Measurements from ENCODE around the gene ERBIN. TPM values are rescaled to one million over a fixed set of nuclear protein-coding genes. Genes with fewer than 3 reads are reported as not detected.
A peak's percentile ranks its signal among the peaks of the same experiment; 100 is the strongest.

ERBIN gene
- total RNA-seq, 1 donor from 2014 or later = 78.1 TPM

DNA sequence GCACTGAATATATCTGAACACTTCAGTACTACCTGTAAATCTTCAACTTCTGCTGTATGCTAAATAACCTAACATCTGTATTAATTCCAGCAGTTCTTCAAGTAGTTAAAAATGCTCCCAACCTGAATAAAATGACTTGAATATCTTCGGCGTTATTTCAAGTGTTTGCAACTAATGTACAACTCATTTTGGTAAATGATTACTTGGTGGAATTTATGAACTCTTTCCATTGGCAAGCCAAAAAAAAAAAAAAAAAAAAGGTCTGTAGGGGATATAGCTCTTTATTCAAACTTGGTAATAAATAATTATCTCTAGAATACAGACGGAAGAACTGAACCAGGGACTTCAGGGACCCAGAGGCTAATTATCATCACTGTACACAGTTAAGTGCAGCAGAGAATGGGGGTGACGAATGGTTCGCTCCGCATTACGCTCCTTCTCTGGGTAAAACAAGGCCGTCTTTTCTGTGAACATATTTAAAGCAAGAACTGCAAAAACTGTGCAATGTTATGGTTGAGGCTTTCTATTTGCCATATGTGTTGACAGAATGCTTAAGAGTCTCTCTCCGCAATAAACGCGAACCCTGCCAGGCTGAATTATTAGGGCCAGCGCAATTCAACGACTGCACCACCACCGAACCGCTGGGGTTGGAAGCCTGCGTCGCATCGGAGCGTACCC is 1.9 kb upstream of the ERBIN start:
- no peaks in the 10 kb centered on the region for H3K9me3 Mint-ChIP-seq (ENCODE audit: unreplicated experiment)

DNA sequence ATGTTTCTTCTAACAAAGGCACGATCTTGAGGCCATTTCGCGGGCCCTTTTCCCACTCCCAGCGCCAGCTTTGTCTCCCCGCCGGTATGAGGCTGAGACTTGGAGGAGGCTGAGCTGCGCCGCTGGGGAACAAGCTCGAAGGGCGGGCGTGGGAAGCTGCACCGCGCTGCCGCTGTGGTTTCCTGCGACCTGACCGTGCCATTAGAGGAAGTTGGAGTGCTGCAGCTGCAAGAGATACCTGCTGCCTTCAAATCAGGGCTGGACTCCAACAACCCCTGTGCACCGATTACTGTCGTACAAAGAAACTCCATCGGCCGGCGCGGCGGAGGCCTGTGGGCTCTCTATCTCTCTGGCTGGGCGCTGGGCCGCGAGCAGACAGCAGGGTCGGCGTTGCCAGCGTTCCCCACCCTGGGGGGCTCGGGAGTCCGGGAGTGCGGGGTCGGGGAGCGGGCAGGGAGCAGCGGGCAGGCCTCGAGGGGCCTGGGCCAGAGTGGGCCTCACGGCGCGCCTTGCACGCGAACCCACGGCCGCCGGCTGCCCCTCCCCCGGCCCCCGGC is 1.3 kb upstream of the ERBIN start:
- TF ChIP-seq, protein P1, sequence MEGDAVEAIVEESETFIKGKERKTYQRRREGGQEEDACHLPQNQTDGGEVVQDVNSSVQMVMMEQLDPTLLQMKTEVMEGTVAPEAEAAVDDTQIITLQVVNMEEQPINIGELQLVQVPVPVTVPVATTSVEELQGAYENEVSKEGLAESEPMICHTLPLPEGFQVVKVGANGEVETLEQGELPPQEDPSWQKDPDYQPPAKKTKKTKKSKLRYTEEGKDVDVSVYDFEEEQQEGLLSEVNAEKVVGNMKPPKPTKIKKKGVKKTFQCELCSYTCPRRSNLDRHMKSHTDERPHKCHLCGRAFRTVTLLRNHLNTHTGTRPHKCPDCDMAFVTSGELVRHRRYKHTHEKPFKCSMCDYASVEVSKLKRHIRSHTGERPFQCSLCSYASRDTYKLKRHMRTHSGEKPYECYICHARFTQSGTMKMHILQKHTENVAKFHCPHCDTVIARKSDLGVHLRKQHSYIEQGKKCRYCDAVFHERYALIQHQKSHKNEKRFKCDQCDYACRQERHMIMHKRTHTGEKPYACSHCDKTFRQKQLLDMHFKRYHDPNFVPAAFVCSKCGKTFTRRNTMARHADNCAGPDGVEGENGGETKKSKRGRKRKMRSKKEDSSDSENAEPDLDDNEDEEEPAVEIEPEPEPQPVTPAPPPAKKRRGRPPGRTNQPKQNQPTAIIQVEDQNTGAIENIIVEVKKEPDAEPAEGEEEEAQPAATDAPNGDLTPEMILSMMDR (IDR thresholded peaks at IDR 0.05) = no peak
- Mint-ChIP-seq H3K36me3 (ENCODE audit: unreplicated experiment) (peaks cover 4% of the 10 kb centered on the region), H3K4me3 (ENCODE audit: unreplicated experiment) (peak overlapping the region; percentile 80), H3K4me1 (ENCODE audit: unreplicated experiment) (peaks cover 30% of the 10 kb centered on the region), H3K9me3 (ENCODE audit: unreplicated experiment) (no peaks in the 10 kb centered on the region), H3K27ac (ENCODE audit: unreplicated experiment) (peak overlapping the region; percentile 97), H3K27me3 (ENCODE audit: unreplicated experiment) (no peaks in the 10 kb centered on the region)
- no peak for DNase-seq (ENCODE audit: extremely low spot score, unreplicated experiment)

More for the DNA sequence above, 1.9 kb upstream of the ERBIN start:
- TF ChIP-seq, protein P1 (IDR thresholded peaks at IDR 0.05) = no peak
- DNase-seq (ENCODE audit: extremely low spot score, unreplicated experiment) = no peak
- no peaks in the 10 kb centered on the region for H3K27me3 Mint-ChIP-seq (ENCODE audit: unreplicated experiment)
- peaks cover 27% of the 10 kb centered on the region for H3K4me1 Mint-ChIP-seq (ENCODE audit: unreplicated experiment)
- H3K36me3 Mint-ChIP-seq (ENCODE audit: unreplicated experiment) = no peaks in the 10 kb centered on the region
- peak overlapping the region; percentile 97 for H3K27ac Mint-ChIP-seq (ENCODE audit: unreplicated experiment)
- peak overlapping the region; percentile 80 for H3K4me3 Mint-ChIP-seq (ENCODE audit: unreplicated experiment)

DNA sequence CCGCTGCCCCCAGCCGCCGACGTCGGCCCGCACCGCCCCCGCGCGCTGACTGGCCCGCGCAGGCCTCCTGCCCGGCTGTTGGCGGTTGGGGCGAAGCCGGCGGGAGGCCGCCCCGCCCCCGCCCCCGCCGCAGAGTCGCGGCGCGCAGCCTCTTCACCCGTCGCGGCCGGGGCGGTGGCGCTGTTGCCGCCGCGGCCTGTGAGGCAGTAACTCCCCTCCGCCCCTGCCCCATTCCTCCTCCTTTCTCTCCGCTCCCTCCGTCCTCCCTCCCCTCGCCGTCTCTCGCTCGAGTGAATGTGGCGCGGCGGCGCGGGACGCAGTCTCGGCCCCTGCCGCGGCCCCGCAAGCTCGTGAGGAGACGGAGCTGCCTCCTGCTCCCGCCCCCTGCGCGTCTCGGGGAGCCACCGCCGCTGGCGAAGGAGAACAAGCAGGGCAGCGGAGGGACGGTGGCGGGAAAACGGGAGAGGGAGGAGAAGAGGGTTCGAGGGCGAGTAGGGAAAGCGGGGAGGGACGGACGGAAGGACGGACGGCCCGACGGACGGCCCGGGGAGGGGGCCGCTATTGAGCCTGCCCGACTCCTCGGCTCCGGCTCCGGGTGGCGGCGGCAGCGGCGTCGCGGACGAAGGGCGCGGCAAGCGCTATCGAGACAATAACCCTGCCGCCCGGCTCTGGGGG is 637 bp upstream of the ERBIN start:
- no peaks in the 10 kb centered on the region for H3K27me3 Mint-ChIP-seq (ENCODE audit: unreplicated experiment)
- peaks cover 4% of the 10 kb centered on the region for H3K36me3 Mint-ChIP-seq (ENCODE audit: unreplicated experiment)
- TF ChIP-seq, protein P1 (IDR thresholded peaks at IDR 0.05) = peak; percentile 51
- peaks cover 36% of the 10 kb centered on the region for H3K4me1 Mint-ChIP-seq (ENCODE audit: unreplicated experiment)
- peak overlapping the region; percentile 97 for H3K27ac Mint-ChIP-seq (ENCODE audit: unreplicated experiment)
- H3K4me3 Mint-ChIP-seq (ENCODE audit: unreplicated experiment) = peak overlapping the region; percentile 90
- H3K9me3 Mint-ChIP-seq (ENCODE audit: unreplicated experiment) = no peaks in the 10 kb centered on the region
- DNase-seq (ENCODE audit: extremely low spot score, unreplicated experiment) = peak; percentile 96

DNA sequence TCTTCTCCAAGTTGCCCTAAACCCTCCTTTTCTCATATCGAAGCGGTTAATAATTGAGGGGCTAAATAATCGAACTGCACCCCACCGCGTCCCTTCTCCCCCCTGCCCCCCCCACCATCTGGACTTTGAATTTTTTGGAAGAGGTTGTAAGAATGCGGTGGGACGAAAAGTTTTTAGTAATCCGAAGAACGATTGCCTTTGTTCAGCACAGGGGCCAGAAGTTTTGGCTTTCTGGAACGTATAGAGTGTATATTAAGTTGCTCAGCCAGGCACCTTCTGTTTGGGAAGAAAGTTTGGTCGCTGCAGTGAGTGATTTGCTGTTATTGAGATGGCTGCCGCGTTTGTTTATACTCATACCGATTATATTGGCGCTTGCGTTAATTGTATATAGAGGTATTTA is 518 bp downstream of the ERBIN start:
- Mint-ChIP-seq H3K27me3 (ENCODE audit: unreplicated experiment) (no peaks in the 10 kb centered on the region), H3K4me1 (ENCODE audit: unreplicated experiment) (peaks cover 41% of the 10 kb centered on the region), H3K9me3 (ENCODE audit: unreplicated experiment) (no peaks in the 10 kb centered on the region), H3K27ac (ENCODE audit: unreplicated experiment) (peak overlapping the region; percentile 95), H3K36me3 (ENCODE audit: unreplicated experiment) (peaks cover 4% of the 10 kb centered on the region), H3K4me3 (ENCODE audit: unreplicated experiment) (peak overlapping the region; percentile 96)
- TF ChIP-seq, protein P1 (IDR thresholded peaks at IDR 0.05) = no peak
- DNase-seq (ENCODE audit: extremely low spot score, unreplicated experiment) = no peak
